HepG2 (cell line): Measurements from ENCODE around the gene TASOR2. TPM values are rescaled to one million over a fixed set of nuclear protein-coding genes. Genes with fewer than 3 reads are reported as not detected.

Source experiments
- AHR ChIP-seq: IDR thresholded peaks from 2 replicates; pipeline ENCODE4 v1.6.1; 2018; ENCODE audit warnings: missing genetic modification reagents, missing compliant biosample characterization
- EEA1 ChIP-seq: sonication (generic); formaldehyde crosslinking; IDR thresholded peaks from 2 replicates; pipeline ENCODE4 v1.5.1; 2020; ENCODE audit warnings: mild to moderate bottlenecking, missing genetic modification reagents, borderline replicate concordance
- HHEX ChIP-seq: IDR thresholded peaks from 2 replicates; pipeline ENCODE4 v1.6.1; 2016; ENCODE audit warnings: control low read depth
- IRF2 ChIP-seq: IDR thresholded peaks from 2 replicates; pipeline ENCODE4 v1.6.1; 2018; ENCODE audit warnings: missing genetic modification reagents, missing compliant biosample characterization
- KDM3A ChIP-seq: IDR thresholded peaks from 2 replicates; pipeline ENCODE4 v1.6.1; 2018; ENCODE audit warnings: low read depth, missing compliant biosample characterization
- KDM4B ChIP-seq: sonication (generic); formaldehyde crosslinking; IDR thresholded peaks from 2 replicates; pipeline ENCODE4 v1.4.0; 2020; ENCODE audit warnings: missing genetic modification reagents
- KMT2A ChIP-seq: sonication (generic); formaldehyde crosslinking; IDR thresholded peaks from 2 replicates; pipeline ENCODE4 v1.4.0; 2020; ENCODE audit warnings: missing genetic modification reagents
- NBN ChIP-seq: fragments of 450-650 bp; conservative IDR thresholded peaks from 2 replicates; pipeline ENCODE4 v1.6.1; 2017
- NFYC ChIP-seq: IDR thresholded peaks from 2 replicates; pipeline ENCODE4 v1.6.1; 2016; ENCODE audit warnings: missing genetic modification reagents, missing compliant biosample characterization
- RXRA ChIP-seq: sonication (generic); formaldehyde crosslinking; IDR thresholded peaks from 2 replicates; pipeline ENCODE4 v1.5.1; 2020; ENCODE audit warnings: missing genetic modification reagents
- SIX1 ChIP-seq: sonication (generic); formaldehyde crosslinking; IDR thresholded peaks from 2 replicates; pipeline ENCODE4 v1.4.0; 2020; ENCODE audit warnings: missing genetic modification reagents, borderline replicate concordance
- SOX13 ChIP-seq, 3 experiments: fragments of 450-650 bp in 1 of 3; sonication (generic) in 1 of 3; formaldehyde crosslinking in 1 of 3; IDR thresholded peaks in 2 of 3; conservative IDR thresholded peaks in 1 of 3; 2 replicates each; pipeline versions ENCODE4 v1.5.0 to v1.6.1; 2016 to 2020; ENCODE audit warnings: antibody characterized with exemption in 1 of 3, mild to moderate bottlenecking in 1 of 3, missing compliant biosample characterization in 1 of 3, missing genetic modification reagents in 1 of 3, moderate library complexity in 1 of 3
- SRF ChIP-seq: IDR thresholded peaks from 2 replicates; pipeline ENCODE4 v1.6.1; 2011; ENCODE audit warnings: mild to moderate bottlenecking, low read depth, low read length, moderate library complexity
- SSRP1 ChIP-seq: IDR thresholded peaks from 2 replicates; pipeline ENCODE4 v1.6.1; 2016; ENCODE audit warnings: control low read depth
- TAF1 ChIP-seq: sonication (generic); formaldehyde crosslinking; IDR thresholded peaks from 2 replicates; pipeline ENCODE4 v1.4.0; 2020; ENCODE audit warnings: missing genetic modification reagents
- TMF1 ChIP-seq: sonication (generic); formaldehyde crosslinking; IDR thresholded peaks from 2 replicates; pipeline ENCODE4 v1.8.1; 2022; ENCODE audit warnings: low read depth, missing genetic modification reagents
- ZBTB42 ChIP-seq: sonication (generic); formaldehyde crosslinking; IDR thresholded peaks from 2 replicates; pipeline ENCODE4 v1.5.0; 2020; ENCODE audit warnings: mild to moderate bottlenecking, missing genetic modification reagents
- ZFP36L1 ChIP-seq: sonication (generic); formaldehyde crosslinking; IDR thresholded peaks from 2 replicates; pipeline ENCODE4 v1.8.0; 2022; ENCODE audit warnings: mild to moderate bottlenecking, missing genetic modification reagents, moderate library complexity
- ZMYM4 ChIP-seq: sonication (generic); formaldehyde crosslinking; IDR thresholded peaks from 2 replicates; pipeline ENCODE4 v1.8.1; 2023; ENCODE audit warnings: mild to moderate bottlenecking, missing genetic modification reagents
- ZNF138 ChIP-seq: sonication (generic); formaldehyde crosslinking; IDR thresholded peaks from 2 replicates; pipeline ENCODE4 v1.5.0; 2020; ENCODE audit warnings: mild to moderate bottlenecking, low read depth, missing genetic modification reagents
- ZNF180 ChIP-seq: sonication (generic); formaldehyde crosslinking; IDR thresholded peaks from 2 replicates; pipeline ENCODE4 v1.4.0; 2020; ENCODE audit warnings: low read depth, missing genetic modification reagents, borderline replicate concordance
- ZNF605 ChIP-seq: sonication (generic); formaldehyde crosslinking; IDR thresholded peaks from 2 replicates; pipeline ENCODE4 v1.8.0; 2022; ENCODE audit warnings: mild to moderate bottlenecking, missing genetic modification reagents
- ZNF615 ChIP-seq: sonication (generic); formaldehyde crosslinking; IDR thresholded peaks from 2 replicates; pipeline ENCODE4 v1.5.0; 2020; ENCODE audit warnings: mild to moderate bottlenecking, missing genetic modification reagents, borderline replicate concordance
- polyA plus RNA-seq, 8 experiments: library from polyadenylated mRNA; depleted of rRNA in 3 of 8; stranded (reverse) in 7 of 8; unstranded in 1 of 8; fragments of >200 nt; fragmentation: Illumina TruSeq in 4 of 8; extraction: Trizol in 4 of 8; gene quantifications; 2 replicates each; pipeline versions ENCODE4 v1.2.1 to v1.2.3, GENCODE V29; 2011 to 2016; ENCODE audit warnings: low read depth in 4 of 8, missing spikeins in 1 of 8, mixed read lengths in 1 of 8; ENCODE audit not compliant: insufficient read depth in 1 of 8
- total RNA-seq, 5 experiments: library from RNA; depleted of rRNA; stranded (reverse); fragments of >200 nt; fragmentation: Illumina TruSeq; extraction: Trizol; gene quantifications; 2 replicates each; pipeline ENCODE4 v1.2.3, GENCODE V29; 2016; ENCODE audit warnings: low read depth in 1 of 5
- TF ChIP-seq, protein P1 (sequence below): fragments of 450-650 bp; IDR thresholded peaks from 2 replicates; pipeline ENCODE4 v1.6.1; 2016
- TF ChIP-seq, protein P2 (sequence below): sonication (generic); formaldehyde crosslinking; IDR thresholded peaks from 2 replicates; pipeline ENCODE4 v1.4.0; 2020; ENCODE audit warnings: low read depth, mild to moderate bottlenecking, missing genetic modification reagents
- TF ChIP-seq, protein P3 (sequence below): sonication (generic); formaldehyde crosslinking; IDR thresholded peaks from 2 replicates; pipeline ENCODE4 v1.4.0; 2020; ENCODE audit warnings: missing genetic modification reagents
- TF ChIP-seq, protein P4 (sequence below): sonication (generic); formaldehyde crosslinking; IDR thresholded peaks from 2 replicates; pipeline ENCODE4 v1.5.0; 2020; ENCODE audit warnings: missing genetic modification reagents

Gene TASOR2
- total and polyA plus RNA-seq, 2 of the 13 experiments (the other 11 are each of a cell fraction or from before 2014, with no cell fraction given) = 24.2 to 55.3 TPM

DNA sequence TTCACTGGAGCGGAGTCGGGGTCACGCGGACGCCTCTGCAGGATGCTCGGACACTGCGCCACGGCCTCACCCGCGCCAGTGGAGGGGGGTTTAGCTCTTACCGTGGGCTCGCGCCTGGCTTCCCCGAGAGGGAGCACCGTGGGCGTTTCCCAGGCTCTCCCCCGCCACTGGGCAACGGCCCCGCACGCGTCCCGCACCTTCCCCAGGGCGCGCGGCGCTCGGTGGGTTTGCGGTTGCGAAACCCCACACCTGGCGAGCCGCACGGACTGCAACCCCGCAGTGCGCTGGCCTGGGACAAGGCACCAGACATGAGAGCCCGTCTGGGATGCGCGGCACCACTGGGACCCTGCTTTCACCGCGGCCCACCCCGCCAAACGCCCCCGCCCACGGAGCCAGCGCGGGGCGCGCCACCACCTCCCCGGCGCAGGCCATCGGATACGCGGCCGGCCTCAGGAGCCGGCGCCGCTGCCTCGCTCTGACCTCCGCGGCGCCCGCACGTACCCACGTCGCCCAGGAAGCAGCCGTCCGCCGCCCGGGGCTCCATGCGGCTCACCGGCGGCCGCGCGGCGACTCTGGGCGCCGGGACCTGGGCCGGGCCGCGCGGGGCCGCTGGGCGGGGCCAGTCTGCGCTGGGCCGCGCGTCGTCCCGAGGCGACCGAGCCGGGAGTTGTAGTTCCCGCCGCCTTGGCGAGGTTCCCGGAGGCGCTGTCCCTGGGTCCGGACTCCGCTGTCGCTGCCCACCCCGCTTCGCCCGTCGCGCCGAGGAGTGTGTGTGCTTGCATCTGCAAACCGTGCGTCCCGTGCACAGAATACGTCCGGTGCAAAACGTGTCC is 18.4 kb upstream of the TASOR2 start, which contains the start of gene ASB13 (continued):
- TF ChIP-seq ZNF138 (no peak), IRF2 (CRISPR knock-in tag) (0 out of 2 replicates have a peak, but pooled peaks have one; percentile 39), SRF (no peak), SIX1 (CRISPR knock-in tag) (no peak), KDM3A (CRISPR knock-in tag) (0 out of 2 replicates have a peak, but pooled peaks have one; percentile 32), NBN (no peak), KMT2A (CRISPR knock-in tag) (peak; percentile 27), HHEX (no peak), NFYC (CRISPR knock-in tag) (no peak), EEA1 (CRISPR knock-in tag) (peak; percentile 80; the same call in 1 of the 2 replicates), TMF1 (CRISPR knock-in tag) (no peak), ZBTB42 (CRISPR knock-in tag) (no peak), TAF1 (CRISPR knock-in tag) (peak; percentile 9), SOX13 (IDR thresholded peaks at IDR 0.05) (no peak), SOX13 (CRISPR knock-in tag; conservative IDR thresholded peaks at IDR 0.05 in 1 of 2, IDR thresholded peaks at IDR 0.05 in 1 of 2) (no peak), ZMYM4 (no peak), RXRA (CRISPR knock-in tag) (peak; percentile 47; the same call in 1 of the 2 replicates), AHR (CRISPR knock-in tag) (0 out of 2 replicates have a peak, but pooled peaks have one; percentile 43), ZFP36L1 (no peak), KDM4B (no peak), ZNF605 (CRISPR knock-in tag) (no peak), ZNF615 (no peak), SSRP1 (CRISPR knock-in tag) (no peak), ZNF180 (no peak)
- TF ChIP-seq, protein P1, sequence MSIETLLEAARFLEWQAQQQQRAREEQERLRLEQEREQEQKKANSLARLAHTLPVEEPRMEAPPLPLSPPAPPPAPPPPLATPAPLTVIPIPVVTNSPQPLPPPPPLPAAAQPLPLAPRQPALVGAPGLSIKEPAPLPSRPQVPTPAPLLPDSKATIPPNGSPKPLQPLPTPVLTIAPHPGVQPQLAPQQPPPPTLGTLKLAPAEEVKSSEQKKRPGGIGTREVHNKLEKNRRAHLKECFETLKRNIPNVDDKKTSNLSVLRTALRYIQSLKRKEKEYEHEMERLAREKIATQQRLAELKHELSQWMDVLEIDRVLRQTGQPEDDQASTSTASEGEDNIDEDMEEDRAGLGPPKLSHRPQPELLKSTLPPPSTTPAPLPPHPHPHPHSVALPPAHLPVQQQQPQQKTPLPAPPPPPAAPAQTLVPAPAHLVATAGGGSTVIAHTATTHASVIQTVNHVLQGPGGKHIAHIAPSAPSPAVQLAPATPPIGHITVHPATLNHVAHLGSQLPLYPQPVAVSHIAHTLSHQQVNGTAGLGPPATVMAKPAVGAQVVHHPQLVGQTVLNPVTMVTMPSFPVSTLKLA = no peak
- TF ChIP-seq, protein P2, sequence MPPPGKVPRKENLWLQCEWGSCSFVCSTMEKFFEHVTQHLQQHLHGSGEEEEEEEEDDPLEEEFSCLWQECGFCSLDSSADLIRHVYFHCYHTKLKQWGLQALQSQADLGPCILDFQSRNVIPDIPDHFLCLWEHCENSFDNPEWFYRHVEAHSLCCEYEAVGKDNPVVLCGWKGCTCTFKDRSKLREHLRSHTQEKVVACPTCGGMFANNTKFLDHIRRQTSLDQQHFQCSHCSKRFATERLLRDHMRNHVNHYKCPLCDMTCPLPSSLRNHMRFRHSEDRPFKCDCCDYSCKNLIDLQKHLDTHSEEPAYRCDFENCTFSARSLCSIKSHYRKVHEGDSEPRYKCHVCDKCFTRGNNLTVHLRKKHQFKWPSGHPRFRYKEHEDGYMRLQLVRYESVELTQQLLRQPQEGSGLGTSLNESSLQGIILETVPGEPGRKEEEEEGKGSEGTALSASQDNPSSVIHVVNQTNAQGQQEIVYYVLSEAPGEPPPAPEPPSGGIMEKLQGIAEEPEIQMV (CRISPR knock-in tag) = no peak
- TF ChIP-seq, protein P3, sequence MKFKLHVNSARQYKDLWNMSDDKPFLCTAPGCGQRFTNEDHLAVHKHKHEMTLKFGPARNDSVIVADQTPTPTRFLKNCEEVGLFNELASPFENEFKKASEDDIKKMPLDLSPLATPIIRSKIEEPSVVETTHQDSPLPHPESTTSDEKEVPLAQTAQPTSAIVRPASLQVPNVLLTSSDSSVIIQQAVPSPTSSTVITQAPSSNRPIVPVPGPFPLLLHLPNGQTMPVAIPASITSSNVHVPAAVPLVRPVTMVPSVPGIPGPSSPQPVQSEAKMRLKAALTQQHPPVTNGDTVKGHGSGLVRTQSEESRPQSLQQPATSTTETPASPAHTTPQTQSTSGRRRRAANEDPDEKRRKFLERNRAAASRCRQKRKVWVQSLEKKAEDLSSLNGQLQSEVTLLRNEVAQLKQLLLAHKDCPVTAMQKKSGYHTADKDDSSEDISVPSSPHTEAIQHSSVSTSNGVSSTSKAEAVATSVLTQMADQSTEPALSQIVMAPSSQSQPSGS (CRISPR knock-in tag) = no peak; the same call in 1 of the 2 replicates
- TF ChIP-seq, protein P4, sequence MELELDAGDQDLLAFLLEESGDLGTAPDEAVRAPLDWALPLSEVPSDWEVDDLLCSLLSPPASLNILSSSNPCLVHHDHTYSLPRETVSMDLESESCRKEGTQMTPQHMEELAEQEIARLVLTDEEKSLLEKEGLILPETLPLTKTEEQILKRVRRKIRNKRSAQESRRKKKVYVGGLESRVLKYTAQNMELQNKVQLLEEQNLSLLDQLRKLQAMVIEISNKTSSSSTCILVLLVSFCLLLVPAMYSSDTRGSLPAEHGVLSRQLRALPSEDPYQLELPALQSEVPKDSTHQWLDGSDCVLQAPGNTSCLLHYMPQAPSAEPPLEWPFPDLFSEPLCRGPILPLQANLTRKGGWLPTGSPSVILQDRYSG (CRISPR knock-in tag) = no peak
